Kidney (tissue), 14 donors: ENCODE measurements around the gene B9D2. TPM values are rescaled to one million over a fixed set of nuclear protein-coding genes. Genes with fewer than 3 reads are reported as not detected.

Experiments used
- DNase-seq, 5 donors: peaks; one replicate each; pipeline ENCODE4 v3.0.0-alpha.2; 2013 to 2020
- FAIRE-seq: peaks from 2 replicates; lab custom pipeline; 2012; peaks lifted over from hg19 to GRCh38; lab: Jason Lieb, UNC
- H3K27ac ChIP-seq, 2 donors: one replicate each; pipeline ENCODE4 v1.7.0; 2013; ENCODE audit warnings: low read depth in 2 of 2, low read length in 2 of 2, inconsistent platforms in 1 of 2
- H3K27me3 ChIP-seq: one replicate; pipeline ENCODE4 v1.7.1; 2013; ENCODE audit warnings: low read length, inconsistent platforms; ENCODE audit not compliant: control insufficient read depth, insufficient read depth
- H3K36me3 ChIP-seq, 3 donors: one replicate each; pipeline versions ENCODE4 v1.7.0 to v1.7.1; 2013; ENCODE audit warnings: low read length in 3 of 3, control low read depth in 1 of 3, inconsistent platforms in 1 of 3; ENCODE audit not compliant: insufficient read depth in 3 of 3, control insufficient read depth in 2 of 3
- H3K4me1 ChIP-seq, 3 donors: one replicate each; pipeline versions ENCODE4 v1.7.0 to v1.7.1; 2013; ENCODE audit warnings: low read length in 3 of 3, inconsistent platforms in 1 of 3, low read depth in 1 of 3; ENCODE audit not compliant: control insufficient read depth in 2 of 3, insufficient read depth in 2 of 3
- H3K4me3 ChIP-seq, 3 donors: one replicate each; pipeline versions ENCODE4 v1.7.0 to v1.8.1; 2013; ENCODE audit warnings: low read length in 3 of 3, control low read depth in 1 of 3, inconsistent platforms in 1 of 3
- H3K9ac ChIP-seq, 3 donors: one replicate each; pipeline versions ENCODE4 v1.7.0 to v1.7.1; 2013; ENCODE audit warnings: low read length in 3 of 3, control low read depth in 1 of 3, inconsistent platforms in 1 of 3
- H3K9me3 ChIP-seq, 3 donors: one replicate each; pipeline versions ENCODE4 v1.7.0 to v1.7.1; 2013; ENCODE audit warnings: low read length in 3 of 3, control low read depth in 1 of 3, inconsistent platforms in 1 of 3; ENCODE audit not compliant: control insufficient read depth in 2 of 3, insufficient read depth in 1 of 3
- intact Hi-C: fragments of 100-400 bp; cut with DNase I; formaldehyde crosslinking; loops from one replicate; pipeline ENCODE4 v1.11.1; 2022
- polyA plus RNA-seq: library from polyadenylated mRNA; stranded (reverse); fragments of 350-450 nt; fragmentation: Illumina TruSeq; extraction: RNeasy Lipid Tissue Mini Kit (QIAGEN cat#74804); gene quantifications from one replicate; pipeline ENCODE4 v1.2.3, GENCODE V29; 2014; ENCODE audit warnings: low read depth, low replicate concordance; ENCODE audit not compliant: insufficient read depth
- total RNA-seq: library from RNA; stranded (reverse); fragmentation: NEBNext Ultra II Directional; extraction: Animal tissue kit (Norgen Biotek cat#: 25700); gene quantifications from one replicate; pipeline ENCODE4 v1.2.1, GENCODE V29; 2021
- TF ChIP-seq, protein P1 (sequence below): IDR thresholded peaks from 3 replicates; pipeline ENCODE4 v1.5.1; 2012; ENCODE audit warnings: mild to moderate bottlenecking, moderate library complexity, borderline replicate concordance; ENCODE audit not compliant: insufficient read depth; ENCODE audit errors: extremely low read depth
- donor health status: control.
- donor health status: control.
- donor health status: control.
- donor health status: control.
- donor health status: control.
- donor health status: DM: yes; HTN: yes; CAD: no.
- donor health status: Normal renal cell carcinoma (clear cell type).

B9D2 gene
- total and polyA plus RNA-seq, 2 donors from 2014 or later = 12.6 to 15.7 TPM

DNA sequence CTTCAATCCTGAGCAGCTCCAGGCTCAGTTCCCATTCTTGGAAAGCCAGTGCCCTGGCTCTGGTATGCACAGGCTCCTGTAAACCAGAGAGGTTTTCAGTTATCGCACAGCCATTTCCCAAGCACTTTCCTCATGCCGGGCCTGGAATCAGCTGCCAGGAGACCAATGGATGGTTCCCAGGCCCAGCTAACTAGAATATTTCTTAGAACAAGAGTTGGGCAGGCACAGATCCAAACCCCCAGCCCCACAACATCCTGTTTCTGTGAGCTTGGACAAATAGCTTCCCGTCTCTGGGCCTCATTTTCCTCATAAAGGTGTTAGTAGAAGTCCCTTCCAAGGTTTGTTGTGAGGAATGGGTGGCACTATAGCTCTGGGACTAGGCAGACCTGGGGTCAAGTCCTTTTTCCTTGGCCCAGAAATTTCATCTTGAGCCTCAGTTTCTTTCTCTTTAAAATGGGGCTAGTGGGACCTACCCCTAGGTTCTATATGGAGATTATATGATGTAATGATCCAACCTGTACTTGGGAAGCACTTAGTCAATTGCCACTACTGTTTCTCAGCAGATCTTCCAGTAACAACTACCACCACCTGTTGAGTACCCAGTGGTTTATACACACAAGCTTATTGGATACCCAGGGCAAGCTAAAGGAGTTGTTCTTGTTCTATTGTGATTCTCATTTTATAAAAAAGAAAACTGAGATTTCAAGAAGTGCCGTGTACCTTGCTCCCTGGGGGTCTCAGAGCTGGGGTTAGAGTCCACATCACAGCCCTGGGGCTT lies 59.1 kb downstream of the B9D2 start:
- Histone ChIP-seq H3K9ac (no peak overlapping the region), H3K4me1 (peaks cover 0 to 14% (median 9%) of the 10 kb centered on the region in 3 donors), H3K27me3 (no peaks in the 10 kb centered on the region), H3K4me3 (no peak overlapping the region), H3K36me3 (peaks cover 12 to 58% (median 43%) of the 10 kb centered on the region in 3 donors), H3K27ac (no peak overlapping the region), H3K9me3 (no peaks in the 10 kb centered on the region)
- intact Hi-C loops = no loop called here
- DNase-seq (no peak), FAIRE-seq (no peak)
- TF ChIP-seq, protein P1, sequence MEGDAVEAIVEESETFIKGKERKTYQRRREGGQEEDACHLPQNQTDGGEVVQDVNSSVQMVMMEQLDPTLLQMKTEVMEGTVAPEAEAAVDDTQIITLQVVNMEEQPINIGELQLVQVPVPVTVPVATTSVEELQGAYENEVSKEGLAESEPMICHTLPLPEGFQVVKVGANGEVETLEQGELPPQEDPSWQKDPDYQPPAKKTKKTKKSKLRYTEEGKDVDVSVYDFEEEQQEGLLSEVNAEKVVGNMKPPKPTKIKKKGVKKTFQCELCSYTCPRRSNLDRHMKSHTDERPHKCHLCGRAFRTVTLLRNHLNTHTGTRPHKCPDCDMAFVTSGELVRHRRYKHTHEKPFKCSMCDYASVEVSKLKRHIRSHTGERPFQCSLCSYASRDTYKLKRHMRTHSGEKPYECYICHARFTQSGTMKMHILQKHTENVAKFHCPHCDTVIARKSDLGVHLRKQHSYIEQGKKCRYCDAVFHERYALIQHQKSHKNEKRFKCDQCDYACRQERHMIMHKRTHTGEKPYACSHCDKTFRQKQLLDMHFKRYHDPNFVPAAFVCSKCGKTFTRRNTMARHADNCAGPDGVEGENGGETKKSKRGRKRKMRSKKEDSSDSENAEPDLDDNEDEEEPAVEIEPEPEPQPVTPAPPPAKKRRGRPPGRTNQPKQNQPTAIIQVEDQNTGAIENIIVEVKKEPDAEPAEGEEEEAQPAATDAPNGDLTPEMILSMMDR = no peak

Other genes with a start within 250 kb of the B9D2 start
- gene CYP2F1, start 249.7 kb downstream of the B9D2 start, total RNA-seq = not detected
- gene CYP2F1, start 249.7 kb downstream of the B9D2 start, polyA plus RNA-seq = not detected
- 2.0 TPM for gene CYP2S1, start 170.9 kb downstream of the B9D2 start, total RNA-seq
- 0.97 TPM for gene CYP2S1, start 170.9 kb downstream of the B9D2 start, polyA plus RNA-seq
- 37.4 TPM for gene AXL, start 144.9 kb downstream of the B9D2 start, total RNA-seq
- gene AXL, start 144.9 kb downstream of the B9D2 start, polyA plus RNA-seq = 6.3 TPM
- gene HNRNPUL1, start 99.8 kb downstream of the B9D2 start, total RNA-seq = 182 TPM
- 51.0 TPM for gene HNRNPUL1, start 99.8 kb downstream of the B9D2 start, polyA plus RNA-seq
- gene CCDC97, start 54.0 kb downstream of the B9D2 start, total RNA-seq = 28.1 TPM
- 9.8 TPM for gene CCDC97, start 54.0 kb downstream of the B9D2 start, polyA plus RNA-seq
- gene TGFB1, start 10.2 kb downstream of the B9D2 start, total RNA-seq = 48.0 TPM
- gene TGFB1, start 10.2 kb downstream of the B9D2 start, polyA plus RNA-seq = 19.1 TPM
- 9.5 TPM for gene TMEM91, start 12.4 kb upstream of the B9D2 start, total RNA-seq
- gene TMEM91, start 12.4 kb upstream of the B9D2 start, polyA plus RNA-seq = 24.3 TPM
- 16.8 TPM for gene EXOSC5, start 33.2 kb upstream of the B9D2 start, total RNA-seq
- 15.5 TPM for gene EXOSC5, start 33.2 kb upstream of the B9D2 start, polyA plus RNA-seq
- 30.9 TPM for gene BCKDHA, start 33.7 kb upstream of the B9D2 start, total RNA-seq
- gene BCKDHA, start 33.7 kb upstream of the B9D2 start, polyA plus RNA-seq = 72.2 TPM
- gene B3GNT8, start 63.2 kb upstream of the B9D2 start, total RNA-seq = 4.4 TPM
- gene B3GNT8, start 63.2 kb upstream of the B9D2 start, polyA plus RNA-seq = 6.5 TPM
- gene DMAC2, start 75.8 kb upstream of the B9D2 start, total RNA-seq = 43.9 TPM
- 73.9 TPM for gene DMAC2, start 75.8 kb upstream of the B9D2 start, polyA plus RNA-seq
- gene ERICH4, start 79.0 kb upstream of the B9D2 start, total RNA-seq = not detected
- gene ERICH4, start 79.0 kb upstream of the B9D2 start, polyA plus RNA-seq = 23.1 TPM
- 5.6 TPM for gene CEACAM21, start 212.0 kb upstream of the B9D2 start, total RNA-seq
- gene CEACAM21, start 212.0 kb upstream of the B9D2 start, polyA plus RNA-seq = 1.2 TPM